ENCODE measurements around the gene MTHFD2L.
"Not testable (repeated sequence)": the region's sequence is repeated elsewhere in the genome, so short reads cannot be mapped to it uniquely, and the experiment has no call there.

MTHFD2L gene

DNA sequence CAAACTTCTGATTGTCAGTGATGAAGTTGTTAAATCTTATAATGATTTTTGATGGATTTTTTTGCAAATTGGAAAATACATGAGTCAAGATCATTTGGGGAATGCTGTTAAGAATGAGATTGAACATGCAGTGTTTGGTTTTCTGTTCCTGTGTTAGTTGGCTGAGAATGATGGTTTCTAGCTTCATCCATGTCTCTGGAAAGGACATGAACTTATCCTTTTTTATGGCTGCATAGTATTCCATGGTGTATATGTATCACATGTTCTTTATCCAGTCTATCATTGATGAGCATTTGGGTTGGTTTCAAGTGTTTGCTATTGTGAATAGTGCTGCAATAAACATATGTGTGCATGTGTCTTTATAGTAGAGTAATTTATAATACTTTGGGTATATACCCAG lies 182.5 kb downstream of the MTHFD2L start:
- not testable (repeated sequence) for DNase-seq

DNA sequence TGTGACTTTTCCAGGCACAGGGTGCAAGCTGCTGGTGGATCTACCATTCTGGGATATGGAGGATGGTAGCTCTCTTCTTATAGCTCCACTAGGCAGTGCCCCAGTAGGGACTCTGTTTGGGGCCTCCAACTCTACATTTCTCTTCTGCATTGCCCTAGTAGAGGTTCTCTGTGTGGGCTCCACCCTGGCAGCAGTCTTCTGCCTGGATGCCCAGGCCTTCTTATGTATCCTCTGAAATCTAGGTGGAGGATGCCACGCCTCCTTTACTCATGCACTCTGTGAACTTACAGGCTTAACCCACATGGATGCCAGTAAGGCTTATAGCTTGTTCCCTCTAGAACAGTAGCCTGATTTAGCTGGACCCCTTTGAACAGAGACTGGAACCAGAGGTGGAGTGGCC lies 186.1 kb downstream of the MTHFD2L start:
- DNase-seq = no peak

All from suppressor macrophage (primary cell).